ENCODE measurements around the gene CD320.
A peak's percentile ranks its signal among the peaks of the same experiment; 100 is the strongest.
"Not testable (repeated sequence)": the region's sequence is repeated elsewhere in the genome, so short reads cannot be mapped to it uniquely, and the experiment has no call there.

CD320 gene

DNA sequence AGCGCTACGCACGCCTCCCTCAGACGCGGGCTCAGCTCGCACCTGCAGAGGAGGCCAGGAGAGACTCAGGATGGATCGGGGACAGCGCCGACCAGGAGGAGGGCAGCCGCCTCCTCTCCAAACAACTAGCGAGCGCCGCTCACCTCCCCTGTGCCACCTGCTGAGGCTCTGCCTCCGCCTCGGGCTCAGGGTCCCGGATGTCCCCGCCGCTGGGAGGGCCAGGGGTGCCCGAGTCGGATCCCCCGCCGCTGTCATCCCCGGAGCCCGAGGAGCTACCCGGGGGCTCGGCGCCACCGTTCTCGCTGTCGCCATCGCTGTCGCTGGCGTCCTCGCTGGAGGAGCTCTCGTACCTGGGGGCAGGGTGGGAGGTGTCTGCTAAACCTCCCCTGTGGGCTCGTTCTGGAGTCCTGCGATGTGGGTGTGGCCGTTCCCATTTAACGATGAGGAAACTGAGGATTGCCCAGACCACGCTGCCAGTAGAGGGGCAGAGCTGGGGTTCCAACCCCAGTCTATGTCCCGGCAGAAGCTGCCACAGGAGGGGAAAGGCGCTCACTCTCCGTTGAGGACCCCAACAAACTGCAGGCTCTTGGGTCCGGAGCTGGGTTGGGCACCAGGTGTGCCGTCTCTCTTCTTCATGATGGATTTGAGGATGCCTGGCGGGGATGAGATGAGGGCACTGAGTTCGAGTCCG lies 25.8 kb upstream of the CD320 start:
- no peak for DNase-seq (ENCODE audit: low read depth)

- DNase-seq (ENCODE audit: low read depth) = no peak
These were observed 25.0 kb upstream of the CD320 start for GRCh38 chr19:8332976-8333766.

DNA sequence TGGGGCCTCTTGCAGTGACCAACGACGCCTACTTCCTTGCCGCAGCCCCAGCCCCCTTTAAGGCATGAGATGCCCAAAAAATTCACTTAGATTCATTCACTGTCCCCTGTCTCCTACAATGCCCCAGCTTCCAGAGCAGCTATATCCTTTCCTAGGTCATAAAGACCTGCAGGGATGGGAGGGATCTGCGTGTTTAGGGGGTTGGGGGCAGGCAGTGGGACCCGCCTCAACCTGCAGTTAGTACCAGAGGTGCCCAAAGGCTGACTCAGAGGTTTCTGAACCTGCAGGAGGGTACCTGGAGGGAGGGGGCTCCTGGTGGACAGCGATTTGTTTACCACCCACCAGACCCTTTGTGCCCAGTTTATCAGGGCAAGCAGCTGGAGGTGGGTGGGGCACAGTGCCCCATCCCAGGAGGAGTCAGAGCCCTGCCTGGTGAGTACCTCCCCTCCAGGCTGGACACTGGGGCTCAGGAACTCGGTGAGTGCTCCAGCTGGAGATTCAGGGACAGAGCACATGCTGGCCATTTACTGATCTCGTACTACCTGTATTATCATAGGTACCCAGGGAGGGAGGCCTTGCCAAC lies 23.2 kb upstream of the CD320 start:
- no peak for DNase-seq (ENCODE audit: low read depth)

- DNase-seq (ENCODE audit: low read depth) = no peak
These were observed 21.8 kb upstream of the CD320 start for GRCh38 chr19:8329996-8330395.

DNA sequence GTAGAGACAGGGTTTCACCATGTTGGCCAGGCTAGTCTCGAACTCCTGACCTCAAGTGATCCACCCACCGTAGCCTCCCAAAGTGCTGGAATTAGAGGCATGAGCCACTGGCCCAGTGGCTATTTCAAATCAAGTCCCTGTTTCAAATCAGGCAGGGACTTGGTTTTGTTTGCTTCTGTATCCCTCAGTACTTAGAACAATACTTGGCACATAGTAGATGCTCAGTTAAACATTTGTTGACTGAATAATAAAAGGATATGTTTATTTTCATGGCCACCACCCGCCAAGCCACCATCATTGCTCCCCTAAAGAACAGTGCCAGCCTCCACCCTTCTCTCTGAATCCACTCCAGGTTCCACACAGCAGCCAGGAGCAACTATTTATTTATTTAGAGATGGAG lies 17.3 kb upstream of the CD320 start:
- no peak for DNase-seq (ENCODE audit: low read depth)

GRCh38 chr19:8324186-8325050 lies 16.3 kb upstream of the CD320 start:
- DNase-seq (ENCODE audit: low read depth) = peak; percentile 33

DNA sequence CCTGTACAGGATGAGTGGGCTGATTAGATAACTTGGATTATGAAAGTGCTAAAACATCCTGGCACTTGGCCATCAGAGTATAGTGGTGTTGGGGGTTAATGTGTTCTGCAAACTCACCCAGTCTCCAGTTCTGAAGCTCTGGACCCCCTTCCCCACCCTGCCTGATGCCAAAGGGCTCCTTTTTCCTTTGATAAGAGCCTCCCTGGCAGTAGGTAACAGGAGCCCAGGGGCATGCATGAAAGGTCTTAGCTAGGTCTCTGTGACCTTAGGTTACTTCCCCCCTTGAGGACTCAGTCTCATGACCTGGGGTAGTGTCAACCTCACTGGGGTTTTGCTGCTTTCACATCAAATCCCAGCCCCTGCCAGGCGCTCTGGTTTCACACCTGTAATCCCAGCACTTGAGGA lies 15.6 kb upstream of the CD320 start:
- DNase-seq (ENCODE audit: low read depth) = peak; percentile 31

DNA sequence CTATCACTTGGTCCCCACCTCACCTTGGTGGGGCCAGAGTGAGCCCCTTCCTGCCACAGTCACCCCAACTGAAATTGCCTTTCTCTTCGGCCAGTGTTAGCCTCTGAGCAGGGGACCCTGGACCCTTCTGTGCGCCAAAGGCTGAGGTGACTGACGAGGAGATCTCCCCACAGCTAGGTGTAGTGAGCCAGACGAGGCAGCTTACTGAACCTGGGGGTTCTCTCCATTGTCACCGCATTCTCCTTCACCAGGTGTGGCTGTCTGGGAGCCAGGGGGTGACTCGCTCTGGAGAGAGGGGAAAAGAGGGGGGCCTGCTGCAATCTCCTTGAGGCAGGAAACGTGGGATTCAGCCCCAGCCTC lies 14.5 kb upstream of the CD320 start:
- DNase-seq (ENCODE audit: low read depth) = no peak

GRCh38 chr19:8321986-8322637 lies 14.0 kb upstream of the CD320 start:
- DNase-seq (ENCODE audit: low read depth) = no peak

GRCh38 chr19:8321067-8321985 lies 13.2 kb upstream of the CD320 start, which contains the start of the genes NDUFA7 and RPS28:
Gene NDUFA7, minus strand, starts transcription at chr19:8321375. Its CDS starts 17 bp downstream, at chr19:8321358.
Gene RPS28, plus strand, starts transcription at chr19:8321496. Its CDS starts 35 bp downstream, at chr19:8321531.
- DNase-seq (ENCODE audit: low read depth) = peak; percentile 97

GRCh38 chr19:8320564-8321066 lies 12.5 kb upstream of the CD320 start:
- peak; percentile 51 for DNase-seq (ENCODE audit: low read depth)

GRCh38 chr19:8319807-8320520 lies 11.8 kb upstream of the CD320 start:
- DNase-seq (ENCODE audit: low read depth) = no peak

DNA sequence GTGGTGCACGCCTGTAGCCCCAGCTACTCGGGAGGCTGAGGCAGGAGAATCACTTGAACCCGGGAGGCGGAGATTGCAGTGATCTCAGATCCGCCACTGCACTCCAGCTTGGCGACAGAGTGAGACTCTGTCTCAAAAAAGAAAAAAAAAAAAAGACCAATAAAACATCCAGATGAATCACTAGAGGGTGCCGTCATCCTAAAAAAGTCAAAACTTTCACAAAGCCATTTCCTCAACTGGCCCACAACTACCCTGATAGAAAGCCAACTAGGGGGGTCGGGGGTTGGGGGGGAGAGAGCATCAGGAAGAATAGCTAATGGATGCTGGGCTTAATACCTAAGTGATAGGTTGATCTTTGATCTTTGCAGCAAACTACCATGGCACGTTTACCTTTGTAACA lies 10.7 kb upstream of the CD320 start:
- peak; percentile 28 for DNase-seq (ENCODE audit: low read depth)

GRCh38 chr19:8316351-8317125 lies 8.4 kb upstream of the CD320 start:
- DNase-seq (ENCODE audit: low read depth) = no peak

DNA sequence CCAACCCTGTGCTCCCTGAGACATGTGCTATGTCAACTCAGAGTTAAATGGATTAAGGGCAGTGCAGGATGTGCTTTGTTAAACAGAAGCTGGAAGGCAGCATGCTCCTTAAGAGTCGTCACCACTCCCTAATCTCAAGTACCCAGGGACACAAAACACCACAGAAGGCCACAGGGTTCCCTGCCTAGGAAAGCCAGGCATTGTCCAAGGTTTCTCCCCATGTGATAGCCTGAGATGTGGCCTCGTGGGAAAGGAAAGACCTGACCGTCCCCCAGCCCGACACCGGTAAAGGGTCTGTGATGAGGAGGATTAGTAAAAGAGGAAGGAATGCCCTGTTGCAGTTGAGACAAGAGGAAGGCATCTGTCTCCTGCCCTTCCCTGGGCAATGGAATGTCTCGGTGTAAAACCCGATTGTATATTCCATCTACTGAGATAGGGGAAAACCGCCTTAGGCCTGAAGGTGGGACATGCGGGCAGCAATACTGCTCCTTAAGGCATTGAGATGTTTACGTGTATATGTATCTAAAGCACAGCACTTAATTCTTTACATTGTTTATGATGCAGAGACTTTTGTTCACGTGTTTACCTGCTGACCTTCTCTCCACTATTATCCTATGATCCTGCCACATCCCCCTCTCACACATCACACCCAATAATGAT lies 7.0 kb upstream of the CD320 start:
- not testable (repeated sequence) for DNase-seq (ENCODE audit: low read depth)

DNA sequence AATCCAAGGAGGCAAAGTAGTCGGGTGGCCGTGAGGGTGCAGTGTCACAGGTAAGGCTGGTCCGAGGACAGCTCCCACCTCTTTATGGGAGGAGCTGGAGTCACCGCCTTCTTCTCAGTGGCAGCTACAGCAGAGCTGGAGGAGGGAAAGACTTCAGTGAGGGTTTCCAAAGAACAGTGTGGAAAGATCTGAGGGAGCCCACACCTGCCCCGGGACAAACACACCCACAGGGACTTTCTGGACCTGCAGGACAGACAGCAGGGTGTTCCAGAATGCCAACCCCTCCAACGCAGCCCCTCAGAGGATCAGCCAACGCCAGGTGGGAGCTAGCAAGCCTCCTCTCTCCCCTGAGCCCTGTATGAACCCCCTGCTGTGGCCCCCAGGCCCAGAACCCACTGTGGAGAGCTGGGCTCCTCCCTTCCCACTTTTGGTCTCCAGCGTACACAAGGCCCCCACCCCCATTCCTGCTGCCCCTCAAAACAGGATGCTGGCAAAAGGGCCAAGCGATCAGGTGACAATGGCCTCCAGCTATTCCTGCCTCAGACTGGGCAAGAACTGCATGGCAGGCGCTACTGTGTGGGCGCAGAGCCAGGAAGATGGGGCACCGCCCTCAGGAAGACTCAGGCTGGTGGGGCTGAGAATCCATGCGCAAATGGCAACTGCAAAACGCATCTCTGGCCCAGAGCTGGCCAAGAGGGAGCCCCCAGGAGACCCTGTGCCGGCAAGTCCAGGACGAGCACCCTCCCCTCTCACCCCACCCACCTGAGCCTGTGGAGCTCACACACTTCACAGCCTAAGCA lies 3.5 kb upstream of the CD320 start:
- DNase-seq (ENCODE audit: low read depth) = no peak

DNA sequence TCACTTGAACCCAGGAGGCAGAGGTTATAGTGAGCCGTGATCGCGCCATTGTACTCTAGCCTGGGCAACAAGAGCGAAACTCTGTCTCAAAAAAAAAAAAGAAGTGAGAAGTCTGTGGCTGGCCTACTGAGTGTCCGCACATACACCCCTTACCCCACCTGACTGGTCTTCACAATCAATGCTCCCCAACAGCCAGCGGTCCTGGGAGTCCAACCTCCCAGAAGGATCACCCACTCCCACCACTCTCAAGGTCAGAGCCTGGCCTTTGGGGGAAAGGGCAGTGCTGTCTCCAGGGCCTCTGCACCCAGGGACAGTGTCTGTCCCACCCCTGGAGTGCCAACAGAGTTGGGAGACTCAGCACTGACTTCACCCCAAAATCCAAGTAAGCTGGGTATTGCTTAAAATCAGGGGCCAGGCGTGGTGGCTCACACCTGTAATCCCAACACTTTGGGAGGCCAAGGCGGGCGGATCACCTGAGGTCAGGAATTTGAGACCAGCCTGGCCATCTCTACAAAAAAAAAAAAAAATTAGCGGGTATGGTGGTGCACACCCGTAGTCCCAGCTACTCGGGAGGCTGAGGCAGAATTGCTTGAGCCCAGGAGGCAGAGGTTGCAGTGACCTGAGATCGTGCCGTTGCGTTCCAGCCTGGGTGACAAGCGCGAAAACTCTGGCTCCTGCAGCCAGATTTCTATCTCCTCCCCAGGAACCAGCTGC lies 2.3 kb upstream of the CD320 start:
- DNase-seq (ENCODE audit: low read depth) = no peak

All from ELR (cell line).